ENCODE results near the gene ISLR. TPM values are rescaled to one million over a fixed set of nuclear protein-coding genes. Genes with fewer than 3 reads are reported as not detected.
A peak's percentile ranks its signal among the peaks of the same experiment; 100 is the strongest.

The ISLR gene
- total and polyA plus RNA-seq, 2 of the 4 experiments (the other 2 are of a cell fraction) = under 0.01 to 0.79 TPM

DNA sequence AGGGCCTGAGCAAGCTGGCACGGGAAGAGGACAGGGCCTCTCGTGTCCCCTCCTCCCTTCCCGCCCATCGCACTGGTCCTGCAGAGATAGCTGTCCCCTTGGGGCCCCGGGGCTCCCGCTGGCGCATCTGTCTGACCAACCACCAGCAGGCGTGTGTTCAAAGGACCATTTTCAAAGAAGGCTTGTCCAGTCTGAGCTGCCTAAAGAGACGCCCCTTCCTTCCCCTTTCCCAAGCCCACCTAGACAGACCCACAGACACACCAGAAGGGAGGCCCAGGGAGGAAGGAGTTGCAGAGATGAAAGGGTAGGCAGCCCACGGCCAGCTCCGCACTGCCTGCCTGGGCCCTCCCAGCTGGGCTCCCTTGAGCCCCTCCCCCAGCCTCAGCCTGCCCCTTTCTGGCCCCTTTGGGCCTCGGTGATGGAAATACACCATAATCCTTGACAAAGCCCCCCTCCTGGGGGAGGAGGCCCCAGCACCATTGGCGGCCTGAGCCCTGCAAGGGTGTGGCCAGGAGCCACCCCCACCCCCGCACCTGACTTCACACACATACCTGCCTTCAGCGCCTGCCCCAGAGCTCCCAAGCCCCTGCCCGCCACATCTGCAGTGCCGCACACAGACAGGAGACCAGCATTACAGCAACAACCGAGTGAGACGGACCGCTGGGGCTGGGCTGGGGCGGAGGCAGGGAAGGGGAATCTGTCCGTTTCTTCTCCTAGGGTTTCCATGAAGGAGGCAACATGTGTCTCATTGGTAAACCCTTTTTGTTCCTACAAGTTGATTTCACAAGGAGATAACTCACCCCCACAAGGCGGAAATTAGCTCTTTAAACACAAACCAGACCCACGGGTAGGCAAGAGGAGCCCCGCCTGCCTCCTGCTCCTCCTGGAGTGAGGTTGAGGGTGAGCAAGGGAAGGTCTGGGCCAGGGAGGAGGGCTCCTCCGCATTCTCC is 29.2 kb downstream of the ISLR start, which contains the start of gene STRA6:
STRA6 (minus strand) TSS at position 336 of the 950 bp plus-strand sequence. CDS start 520 bp downstream, outside the sequence.
- CTCF ChIA-PET = no interaction called here
- H3K9ac ChIP-seq (ENCODE audit: low read depth, low read length) = no peak within 1 kb of the TSS
- peak within 1 kb of the TSS; percentile 31 for H2AK9ac ChIP-seq (replicated peaks; ENCODE audit: low read depth, low read length, poor library complexity)
- peak within 1 kb of the TSS; percentile 73; the same call in 1 of the 2 replicates for H2AK5ac ChIP-seq (ENCODE audit: low read depth, low read length)
- H3K4me1 ChIP-seq (ENCODE audit: control insufficient read depth, insufficient read depth, low read length) = peaks cover 18% of the 10 kb centered on the region
- no peak within 1 kb of the TSS; the same call in 1 of the 2 replicates for H4K5ac ChIP-seq (ENCODE audit: low read depth, low read length)
- no peak within 1 kb of the TSS for H2BK5ac ChIP-seq (ENCODE audit: low read depth, low read length, poor library complexity, severe bottlenecking)
- no peaks in the 10 kb centered on the region for H3K79me1 ChIP-seq (ENCODE audit: low read depth in 1 of 2, low read length in 2 of 2)
- no peak within 1 kb of the TSS for H3K4me3 ChIP-seq (ENCODE audit: insufficient read depth, low read depth, low read length)
- no peaks in the 10 kb centered on the region for H3K9me1 ChIP-seq (ENCODE audit: insufficient read depth, low read length)
- no peak within 1 kb of the TSS for H4K8ac ChIP-seq (ENCODE audit: low read depth in 2 of 2, low read length in 2 of 2)
- 0 out of 2 replicates have a peak within 1 kb of the TSS, but pooled peaks have one; percentile 54 for H3K4ac ChIP-seq (ENCODE audit: low read depth, low read length)
- TF ChIP-seq NFE2L2 (IDR thresholded peaks at IDR 0.05; ENCODE audit: low read depth, low read length) = no peak
- TF ChIP-seq POLR2A (IDR thresholded peaks at IDR 0.05; ENCODE audit: low read depth, low read length) = no peak
- no peak within 1 kb of the TSS for H3K4me2 ChIP-seq (ENCODE audit: low read depth, low read length)
- POLR2A ChIA-PET (ENCODE audit: unreplicated experiment) = no interaction called here
- no TSS peak for BruUV-seq (replicated peaks)
- peak within 1 kb of the TSS; percentile 39 for H2AFZ ChIP-seq (replicated peaks; ENCODE audit: low read length, poor library complexity)
- peak within 1 kb of the TSS; percentile 39 for H3K14ac ChIP-seq (replicated peaks; ENCODE audit: low read depth, low read length)
- H3K36me3 ChIP-seq (ENCODE audit: control insufficient read depth, insufficient read depth, low read length) = no peaks in the 10 kb centered on the region
- no peaks in the 10 kb centered on the region for H4K20me1 ChIP-seq (ENCODE audit: insufficient read depth, low read length)
- ATAC-seq (ENCODE audit: low read depth) = no peak
- intact Hi-C loops (cut with micrococcal nuclease) (no loop called here), in situ Hi-C loops (cut with MboI; ENCODE audit: low sequenced_read_pairs) (no loop called here), dilution Hi-C loops (cut with HindIII; ENCODE audit: low sequenced_read_pairs, unreplicated experiment) (no loop called here)
- no peak for DNase-seq
- H3K23ac ChIP-seq (ENCODE audit: low read depth, low read length) = peak within 1 kb of the TSS; percentile 46; the same call in 1 of the 2 replicates
- H3K9me3 ChIP-seq (ENCODE audit: control insufficient read depth, insufficient read depth, low read length) = no peaks in the 10 kb centered on the region
- H3K18ac ChIP-seq (ENCODE audit: low read depth, low read length) = no peak within 1 kb of the TSS
- H2BK20ac ChIP-seq (ENCODE audit: low read depth, low read length) = peak within 1 kb of the TSS; percentile 60; the same call in 1 of the 2 replicates
- H3K56ac ChIP-seq (ENCODE audit: extremely low read depth, insufficient read depth, low read length) = no peak within 1 kb of the TSS
- WGBS, 2 experiments (ENCODE audit: extremely low coverage in 2 of 2, insufficient read length in 1 of 2) = 62% methylated on average over 8 of the region's 26 CpGs; no CpG with 5 or more reads in 1 of the 2 experiments
- H3K27ac ChIP-seq (ENCODE audit: insufficient read depth, low read length) = no peak within 1 kb of the TSS
- peaks cover 15% of the 10 kb centered on the region for H3K27me3 ChIP-seq (ENCODE audit: control insufficient read depth, insufficient read depth, low read length)
- peak within 1 kb of the TSS; percentile 61; the same call in 1 of the 3 replicates for H2BK15ac ChIP-seq (ENCODE audit: low read depth, low read length)
- peak within 1 kb of the TSS; percentile 6; the same call in 1 of the 2 replicates for H4K91ac ChIP-seq (ENCODE audit: insufficient read depth, low read depth, low read length)
- no peak within 1 kb of the TSS; the same call in 1 of the 2 replicates for H2BK120ac ChIP-seq (ENCODE audit: low read depth, low read length)
